Neural cell (in vitro differentiated cells): ENCODE results near the gene HELZ. TPM values are rescaled to one million over a fixed set of nuclear protein-coding genes. Genes with fewer than 3 reads are reported as not detected.

Source experiments
- H2AFZ ChIP-seq: fragments of 200-600, 300-800 bp; sonication (generic), shearing (Covaris generic); 2 replicates; pipeline ENCODE4 v1.6.0; 2014; ENCODE audit warnings: low read depth, mild to moderate bottlenecking, antibody characterized with exemption, low read length, moderate library complexity
- H3F3A ChIP-seq: fragments of 200-600 bp; shearing (Covaris generic); 2 replicates; pipeline ENCODE4 v1.6.1; 2016; ENCODE audit warnings: mild to moderate bottlenecking, moderate library complexity, mixed read lengths, antibody characterized with exemption, low read length; ENCODE audit not compliant: insufficient read depth, poor library complexity, severe bottlenecking
- H3K27ac ChIP-seq: fragments of 200-600, 300-800 bp; sonication (generic), shearing (Covaris generic); 2 replicates; pipeline ENCODE4 v1.5.1; 2014; ENCODE audit warnings: mild to moderate bottlenecking, low read length, moderate library complexity
- H3K27me3 ChIP-seq: fragments of 300-800, 200-600 bp; sonication (generic), shearing (Covaris generic); 2 replicates; pipeline ENCODE4 v1.6.0; 2014; ENCODE audit warnings: mild to moderate bottlenecking, low read depth, low read length, moderate library complexity; ENCODE audit not compliant: insufficient read depth
- H3K36me3 ChIP-seq: fragments of 300-800, 200-600 bp; sonication (generic), shearing (Covaris generic); 2 replicates; pipeline ENCODE4 v1.5.1; 2014; ENCODE audit warnings: mild to moderate bottlenecking, antibody characterized with exemption, low read length, moderate library complexity; ENCODE audit not compliant: insufficient read depth
- H3K4me2 ChIP-seq: fragments of 300-800, 200-600 bp; sonication (generic), shearing (Covaris generic); 2 replicates; pipeline ENCODE4 v1.6.0; 2014; ENCODE audit warnings: mild to moderate bottlenecking, low read length
- H3K4me3 ChIP-seq: fragments of 300-800, 200-600 bp; sonication (generic), shearing (Covaris generic); 2 replicates; pipeline ENCODE4 v1.5.1; 2014; ENCODE audit warnings: mild to moderate bottlenecking, low read length, moderate library complexity
- H3K79me2 ChIP-seq: fragments of 200-600 bp; shearing (Covaris generic); replicated peaks from 2 replicates; pipeline ENCODE4 v1.6.0; 2014; ENCODE audit warnings: mild to moderate bottlenecking, low read length, moderate library complexity; ENCODE audit not compliant: insufficient read depth
- H3K9ac ChIP-seq: fragments of 300-800, 200-600 bp; sonication (generic), shearing (Covaris generic); 2 replicates; pipeline ENCODE4 v1.6.1; 2016; ENCODE audit warnings: mild to moderate bottlenecking, low read length, mixed read lengths
- H3K9me2 ChIP-seq: fragments of 200-600 bp; shearing (Covaris generic); 2 replicates; pipeline ENCODE4 v1.6.1; 2016; ENCODE audit warnings: mild to moderate bottlenecking, low read length, mixed read lengths; ENCODE audit not compliant: insufficient read depth
- H3K9me3 ChIP-seq: fragments of 200-600, 300-800 bp; sonication (generic), shearing (Covaris generic); 2 replicates; pipeline ENCODE4 v1.6.1; 2016; ENCODE audit warnings: mild to moderate bottlenecking, mixed run types, low read length, moderate library complexity, mixed read lengths
- H4K20me1 ChIP-seq: fragments of 200-600 bp; shearing (Covaris generic); 2 replicates; pipeline ENCODE4 v1.6.1; 2016; ENCODE audit warnings: mild to moderate bottlenecking, mixed run types; ENCODE audit not compliant: insufficient read depth
- EP300 ChIP-seq: fragments of 450-650 bp; conservative IDR thresholded peaks from 2 replicates; pipeline ENCODE4 v1.6.1; 2014; ENCODE audit warnings: antibody characterized with exemption, mild to moderate bottlenecking, moderate library complexity; ENCODE audit not compliant: poor library complexity, severe bottlenecking
- EZH2 ChIP-seq: fragments of 200-600, 300-800 bp; shearing (Covaris generic), sonication (generic); IDR thresholded peaks from 2 replicates; pipeline ENCODE4 v1.6.1; 2014; ENCODE audit warnings: antibody characterized with exemption, low read length, borderline replicate concordance, mild to moderate bottlenecking; ENCODE audit not compliant: insufficient read depth, poor library complexity, severe bottlenecking
- MXI1 ChIP-seq: fragments of 450-650 bp; conservative IDR thresholded peaks from 2 replicates; pipeline ENCODE4 v1.6.1; 2014; ENCODE audit warnings: antibody characterized with exemption, mild to moderate bottlenecking; ENCODE audit not compliant: poor library complexity, severe bottlenecking
- POLR2AphosphoS5 ChIP-seq: IDR thresholded peaks from 2 replicates; pipeline ENCODE4 v1.6.1; 2012
- RAD21 ChIP-seq: fragments of 450-650 bp; conservative IDR thresholded peaks from 2 replicates; pipeline ENCODE4 v1.6.1; 2014; ENCODE audit warnings: antibody characterized with exemption, mild to moderate bottlenecking, moderate library complexity
- SMC3 ChIP-seq: fragments of 450-650 bp; conservative IDR thresholded peaks from 2 replicates; pipeline ENCODE4 v1.6.1; 2014; ENCODE audit warnings: antibody characterized with exemption, mild to moderate bottlenecking, moderate library complexity; ENCODE audit not compliant: poor library complexity
- TAF1 ChIP-seq: IDR thresholded peaks from 2 replicates; pipeline ENCODE4 v1.6.1; 2012; ENCODE audit warnings: low read depth
- polyA plus RNA-seq: library from polyadenylated mRNA; depleted of rRNA; stranded (reverse); fragments of >200 nt; gene quantifications from 2 replicates; pipeline ENCODE4 v1.2.3, GENCODE V29; 2014
- TF ChIP-seq, protein P1 (sequence below): IDR thresholded peaks from 2 replicates; pipeline ENCODE4 v1.6.1; 2012; ENCODE audit warnings: borderline replicate concordance
- TF ChIP-seq, protein P2 (sequence below): fragments of 450-650 bp; IDR thresholded peaks from 2 replicates; pipeline ENCODE4 v1.5.1; 2014; ENCODE audit warnings: antibody characterized with exemption, mild to moderate bottlenecking, moderate library complexity; ENCODE audit not compliant: poor library complexity, severe bottlenecking

HELZ gene
- polyA plus RNA-seq, 1 donor from 2014 or later: 11.7 TPM

DNA sequence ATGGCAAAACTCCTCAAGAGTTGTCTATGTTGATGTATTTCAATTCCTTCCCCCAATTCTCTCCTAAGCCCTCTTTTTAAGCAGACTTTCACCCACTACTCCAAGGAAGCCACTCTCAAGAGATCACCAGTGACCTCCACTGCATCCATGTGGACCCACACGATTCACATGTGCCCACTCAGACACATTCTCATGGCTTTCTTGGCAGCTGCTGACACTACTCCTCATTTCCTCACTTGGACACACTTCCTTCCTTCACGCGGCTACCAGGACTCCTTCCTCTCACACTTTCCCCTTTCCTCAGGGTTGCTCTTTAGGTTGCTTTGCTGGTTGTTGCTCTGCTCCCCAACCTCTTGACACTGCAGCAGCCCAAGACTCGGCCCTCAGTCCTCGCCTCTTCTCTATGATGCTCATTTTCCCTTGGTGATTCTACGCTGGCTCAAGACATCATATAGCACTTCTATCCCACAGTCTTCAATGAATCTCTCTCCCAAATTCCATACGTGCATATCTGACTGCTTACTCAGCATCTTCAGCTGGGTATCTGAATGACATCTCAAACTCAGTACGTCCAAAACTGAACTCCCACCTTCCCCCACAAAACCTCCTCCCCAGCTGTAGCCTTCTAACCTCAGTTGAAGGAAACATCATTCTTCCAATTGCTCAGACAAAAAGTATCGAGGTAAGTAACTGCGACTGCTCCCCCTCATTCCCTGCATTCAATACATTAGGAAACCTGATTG, 28.2 kb downstream of the HELZ start:
- Histone ChIP-seq H3K27me3 (no peaks in the 10 kb centered on the region), H3K79me2 (peaks cover 8% of the 10 kb centered on the region), H4K20me1 (no peaks in the 10 kb centered on the region), H3K4me3 (no peak overlapping the region), H3K9me2 (no peaks in the 10 kb centered on the region), H3F3A (no peaks in the 10 kb centered on the region), H3K36me3 (no peaks in the 10 kb centered on the region), H3K27ac (no peak overlapping the region), H3K9me3 (no peaks in the 10 kb centered on the region), H3K9ac (no peak overlapping the region), H2AFZ (no peak overlapping the region), H3K4me2 (no peak overlapping the region)
- no peak for TF ChIP-seq EZH2
- TF ChIP-seq EP300: no peak
- no peak for TF ChIP-seq SMC3
- TF ChIP-seq RAD21: no peak
- TF ChIP-seq, protein P1, sequence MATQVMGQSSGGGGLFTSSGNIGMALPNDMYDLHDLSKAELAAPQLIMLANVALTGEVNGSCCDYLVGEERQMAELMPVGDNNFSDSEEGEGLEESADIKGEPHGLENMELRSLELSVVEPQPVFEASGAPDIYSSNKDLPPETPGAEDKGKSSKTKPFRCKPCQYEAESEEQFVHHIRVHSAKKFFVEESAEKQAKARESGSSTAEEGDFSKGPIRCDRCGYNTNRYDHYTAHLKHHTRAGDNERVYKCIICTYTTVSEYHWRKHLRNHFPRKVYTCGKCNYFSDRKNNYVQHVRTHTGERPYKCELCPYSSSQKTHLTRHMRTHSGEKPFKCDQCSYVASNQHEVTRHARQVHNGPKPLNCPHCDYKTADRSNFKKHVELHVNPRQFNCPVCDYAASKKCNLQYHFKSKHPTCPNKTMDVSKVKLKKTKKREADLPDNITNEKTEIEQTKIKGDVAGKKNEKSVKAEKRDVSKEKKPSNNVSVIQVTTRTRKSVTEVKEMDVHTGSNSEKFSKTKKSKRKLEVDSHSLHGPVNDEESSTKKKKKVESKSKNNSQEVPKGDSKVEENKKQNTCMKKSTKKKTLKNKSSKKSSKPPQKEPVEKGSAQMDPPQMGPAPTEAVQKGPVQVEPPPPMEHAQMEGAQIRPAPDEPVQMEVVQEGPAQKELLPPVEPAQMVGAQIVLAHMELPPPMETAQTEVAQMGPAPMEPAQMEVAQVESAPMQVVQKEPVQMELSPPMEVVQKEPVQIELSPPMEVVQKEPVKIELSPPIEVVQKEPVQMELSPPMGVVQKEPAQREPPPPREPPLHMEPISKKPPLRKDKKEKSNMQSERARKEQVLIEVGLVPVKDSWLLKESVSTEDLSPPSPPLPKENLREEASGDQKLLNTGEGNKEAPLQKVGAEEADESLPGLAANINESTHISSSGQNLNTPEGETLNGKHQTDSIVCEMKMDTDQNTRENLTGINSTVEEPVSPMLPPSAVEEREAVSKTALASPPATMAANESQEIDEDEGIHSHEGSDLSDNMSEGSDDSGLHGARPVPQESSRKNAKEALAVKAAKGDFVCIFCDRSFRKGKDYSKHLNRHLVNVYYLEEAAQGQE: no peak
- no peak for TF ChIP-seq TAF1

DNA sequence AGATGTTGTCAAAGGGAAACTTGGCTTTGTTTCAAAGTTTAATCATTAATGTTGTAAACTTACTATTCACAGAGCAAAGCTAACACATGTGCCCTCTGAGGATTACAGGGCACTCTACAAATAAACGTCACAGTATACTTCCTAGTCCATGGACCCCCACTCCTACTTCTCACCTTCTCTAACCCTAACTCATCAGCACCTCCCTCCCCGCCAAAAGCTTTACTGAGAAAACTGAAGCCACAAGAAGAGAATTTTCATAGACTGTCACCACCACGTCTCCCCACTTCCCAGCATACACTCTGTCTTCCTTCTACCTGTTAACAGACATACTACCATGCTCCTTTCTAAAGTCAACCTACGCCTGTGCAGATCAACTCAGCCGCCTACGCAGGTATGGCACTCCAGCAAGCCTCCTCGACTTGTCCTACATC, 29.0 kb downstream of the HELZ start:
- H3K27me3 ChIP-seq: no peaks in the 10 kb centered on the region
- no peaks in the 10 kb centered on the region for H3K36me3 ChIP-seq
- H3K27ac ChIP-seq: no peak overlapping the region
- peaks cover 8% of the 10 kb centered on the region for H3K79me2 ChIP-seq
- H2AFZ ChIP-seq: no peak overlapping the region
- H3K4me2 ChIP-seq: no peak overlapping the region
- H3K4me3 ChIP-seq: no peak overlapping the region
- TF ChIP-seq EP300: no peak
- TF ChIP-seq SMC3: no peak
- no peak for TF ChIP-seq POLR2AphosphoS5
- TF ChIP-seq, protein P1: no peak
- no peak for TF ChIP-seq TAF1
- TF ChIP-seq, protein P2, sequence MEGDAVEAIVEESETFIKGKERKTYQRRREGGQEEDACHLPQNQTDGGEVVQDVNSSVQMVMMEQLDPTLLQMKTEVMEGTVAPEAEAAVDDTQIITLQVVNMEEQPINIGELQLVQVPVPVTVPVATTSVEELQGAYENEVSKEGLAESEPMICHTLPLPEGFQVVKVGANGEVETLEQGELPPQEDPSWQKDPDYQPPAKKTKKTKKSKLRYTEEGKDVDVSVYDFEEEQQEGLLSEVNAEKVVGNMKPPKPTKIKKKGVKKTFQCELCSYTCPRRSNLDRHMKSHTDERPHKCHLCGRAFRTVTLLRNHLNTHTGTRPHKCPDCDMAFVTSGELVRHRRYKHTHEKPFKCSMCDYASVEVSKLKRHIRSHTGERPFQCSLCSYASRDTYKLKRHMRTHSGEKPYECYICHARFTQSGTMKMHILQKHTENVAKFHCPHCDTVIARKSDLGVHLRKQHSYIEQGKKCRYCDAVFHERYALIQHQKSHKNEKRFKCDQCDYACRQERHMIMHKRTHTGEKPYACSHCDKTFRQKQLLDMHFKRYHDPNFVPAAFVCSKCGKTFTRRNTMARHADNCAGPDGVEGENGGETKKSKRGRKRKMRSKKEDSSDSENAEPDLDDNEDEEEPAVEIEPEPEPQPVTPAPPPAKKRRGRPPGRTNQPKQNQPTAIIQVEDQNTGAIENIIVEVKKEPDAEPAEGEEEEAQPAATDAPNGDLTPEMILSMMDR: no peak
- TF ChIP-seq MXI1: no peak
- no peak for TF ChIP-seq RAD21
- no peaks in the 10 kb centered on the region for H3F3A ChIP-seq
- H3K9ac ChIP-seq: no peak overlapping the region
- H4K20me1 ChIP-seq: no peaks in the 10 kb centered on the region
- no peaks in the 10 kb centered on the region for H3K9me3 ChIP-seq
- no peaks in the 10 kb centered on the region for H3K9me2 ChIP-seq
